Vein endothelial cell (primary cell): ENCODE measurements around the gene OR10A7. TPM values are rescaled to one million over a fixed set of nuclear protein-coding genes. Genes with fewer than 3 reads are reported as not detected.

Experiments
- total RNA-seq: library from RNA; depleted of rRNA; stranded (reverse); fragments of >200 nt; gene quantifications from 2 replicates; pipeline ENCODE4 v1.2.3, GENCODE V29; 2012

Gene OR10A7
- total RNA-seq, result not detected in 2 replicates

GRCh38 chr12:55220725-55221124 lies at the start of gene OR10A7:
Gene OR10A7, plus strand, starts transcription at chr12:55221025. Its CDS starts 0 bp downstream, at chr12:55221025.

GRCh38 chr12:55244309-55244708 lies 23.5 kb downstream of the OR10A7 start, which contains the start of gene OR6C74:
Gene OR6C74, plus strand, starts transcription at chr12:55244609. Its CDS starts 2,679 bp downstream, at chr12:55247288.

Other genes with a start within 250 kb of the OR10A7 start
- not detected in 2 replicates for gene TESPA1, start 236.3 kb upstream of the OR10A7 start, total RNA-seq
- not detected in 2 replicates for gene NEUROD4, start 201.1 kb upstream of the OR10A7 start, total RNA-seq
- not detected in 2 replicates for gene OR9K2, start 94.6 kb upstream of the OR10A7 start, total RNA-seq
- not detected in 2 replicates for gene OR6C74, start 23.6 kb downstream of the OR10A7 start, total RNA-seq
- gene OR6C6, start 75.5 kb downstream of the OR10A7 start, total RNA-seq, result not detected in 2 replicates
- not detected in 2 replicates for gene OR6C1, start 93.3 kb downstream of the OR10A7 start, total RNA-seq
- gene OR6C3, start 109.7 kb downstream of the OR10A7 start, total RNA-seq, result not detected in 2 replicates
- not detected in 2 replicates for gene OR6C75, start 141.9 kb downstream of the OR10A7 start, total RNA-seq
- gene OR6C65, start 179.5 kb downstream of the OR10A7 start, total RNA-seq, result not detected in 2 replicates
- not detected in 2 replicates for gene OR6C76, start 205.2 kb downstream of the OR10A7 start, total RNA-seq
- not detected in 2 replicates for gene OR6C2, start 223.1 kb downstream of the OR10A7 start, total RNA-seq
- not detected in 2 replicates for gene OR6C70, start 249.1 kb downstream of the OR10A7 start, total RNA-seq